ENCODE results near the gene MYH6. TPM values are rescaled to one million over a fixed set of nuclear protein-coding genes. Genes with fewer than 3 reads are reported as not detected.

The MYH6 gene
- total and polyA plus RNA-seq, 10 donors = 0.35 to 0.82 (median 0.40) TPM; not detected in 6

DNA sequence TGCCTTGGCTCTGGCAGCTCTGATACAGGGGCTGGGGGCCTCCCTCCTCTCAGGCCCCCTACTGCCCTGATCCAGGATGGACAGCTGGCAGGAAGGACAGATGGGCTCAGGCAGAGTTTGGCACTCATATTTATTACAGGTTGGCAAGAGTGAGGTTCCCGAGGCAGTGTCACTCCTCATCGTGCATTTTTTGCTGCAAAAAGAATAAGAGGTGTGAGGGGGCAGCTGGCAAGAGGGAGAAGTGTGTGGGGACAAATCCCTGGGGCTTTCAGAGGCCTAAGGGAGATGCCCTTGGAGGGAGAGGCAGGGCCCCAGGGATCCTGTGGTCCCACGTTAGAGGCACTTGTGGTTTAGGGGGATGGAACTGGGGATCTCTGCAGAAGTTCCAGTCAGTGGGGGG lies 26.2 kb downstream of the MYH6 start:
- Histone ChIP-seq H3K4me3 (no peak overlapping the region), H3K36me3 (no peaks in the 10 kb centered on the region), H3K27ac (no peak overlapping the region), H3K4me1 (no peaks in the 10 kb centered on the region), H3K27me3 (replicated peaks in 1 of 7) (peaks cover 0 to 43% (median 3%) of the 10 kb centered on the region in 7 donors), H3K9me3 (no peaks in the 10 kb centered on the region)
- 33 to 43% (median 36%) methylated on average over 3 of the region's 3 CpGs for WGBS, 5 donors
- DNase-seq = no peak
- intact Hi-C loops (cut with DNase I; ENCODE audit: low total_unique reads) = loop anchor here (5.0 kb wide), 1 partner anchor 115 kb away; no protein-coding TSS in a partner anchor
- no peak for TF ChIP-seq POLR2A (IDR thresholded peaks at IDR 0.05)
- TF ChIP-seq CTCF (IDR thresholded peaks at IDR 0.05 in 8 of 11, conservative IDR thresholded peaks at IDR 0.05 in 3 of 11) = no peak

DNA sequence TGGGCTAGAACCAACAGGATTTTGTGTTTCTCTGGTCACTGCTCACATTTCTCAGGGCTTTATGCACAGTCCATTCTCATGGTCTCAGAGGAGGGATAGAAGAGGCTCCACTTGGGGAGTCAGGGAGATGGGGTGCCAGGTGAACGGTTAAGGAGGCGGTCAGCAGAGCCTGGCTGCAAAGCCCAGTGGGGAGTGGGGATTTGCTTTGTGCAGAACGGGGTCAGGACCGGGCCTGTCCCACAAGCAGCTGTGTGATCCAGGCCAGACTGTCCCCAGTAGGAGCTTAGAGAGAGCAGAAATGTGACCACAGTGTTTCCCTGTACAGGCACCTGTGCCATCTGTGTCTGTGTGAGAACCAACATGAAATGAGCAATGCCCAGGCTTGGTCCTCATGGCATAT lies 27.1 kb downstream of the MYH6 start:
- TF ChIP-seq POLR2A (IDR thresholded peaks at IDR 0.05) (no peak), POLR2AphosphoS5 (IDR thresholded peaks at IDR 0.05) (no peak), CTCF (IDR thresholded peaks at IDR 0.05 in 8 of 11, conservative IDR thresholded peaks at IDR 0.05 in 3 of 11) (no peak)
- intact Hi-C loops (cut with DNase I; ENCODE audit: low total_unique reads) = loop anchor here (5.0 kb wide), 1 partner anchor 114 kb away; no protein-coding TSS in a partner anchor
- WGBS, 5 donors = 83 to 93% (median 90%) methylated on average over 4 of the region's 4 CpGs
- no peaks in the 10 kb centered on the region for H3K9me3 ChIP-seq
- H3K27me3 ChIP-seq (replicated peaks in 1 of 7) = peaks cover 0 to 43% (median 3%) of the 10 kb centered on the region in 7 donors
- DNase-seq = no peak
- no peak overlapping the region for H3K4me3 ChIP-seq
- H3K4me1 ChIP-seq = peaks cover 0 to 1% (median 0%) of the 10 kb centered on the region in 6 donors
- no peak overlapping the region for H3K27ac ChIP-seq
- H3K36me3 ChIP-seq = no peaks in the 10 kb centered on the region

GRCh38 chr14:23380197-23380914 lies 27.7 kb downstream of the MYH6 start:
- 67 to 79% (median 75%) methylated on average over 14 to 16 of the region's 16 CpGs for WGBS, 5 donors

More at GRCh38 chr14:23380197-23380914, 27.7 kb downstream of the MYH6 start:
- TF ChIP-seq CTCF (IDR thresholded peaks at IDR 0.05 in 8 of 11, conservative IDR thresholded peaks at IDR 0.05 in 3 of 11) = peak in 3 of 11 experiments; percentile 35 to 58 (median 44)
- TF ChIP-seq POLR2AphosphoS5 (IDR thresholded peaks at IDR 0.05) = no peak
- no peak for DNase-seq
- Histone ChIP-seq H3K4me3 (no peak overlapping the region), H3K4me1 (peaks cover 0 to 6% (median 0%) of the 10 kb centered on the region in 6 donors), H3K27me3 (replicated peaks in 1 of 7) (peaks cover 0 to 43% (median 3%) of the 10 kb centered on the region in 7 donors), H3K36me3 (no peaks in the 10 kb centered on the region), H3K9me3 (no peaks in the 10 kb centered on the region), H3K27ac (no peak overlapping the region)
- intact Hi-C loops (cut with DNase I; ENCODE audit: low total_unique reads) = loop anchor here (5.0 kb wide), 1 partner anchor 113 kb away; no protein-coding TSS in a partner anchor

Measured in spleen (tissue), 11 donors.